ENCODE data around the gene FLOT1. TPM values are rescaled to one million over a fixed set of nuclear protein-coding genes. Genes with fewer than 3 reads are reported as not detected.
A peak's percentile ranks its signal among the peaks of the same experiment; 100 is the strongest.

Gene FLOT1
- total and polyA plus RNA-seq, 2 of the 13 experiments (the other 11 are each of a cell fraction or from before 2014, with no cell fraction given) = 82.3 to 130 TPM

- TF ChIP-seq FOXP4 (CRISPR knock-in tag; IDR thresholded peaks at IDR 0.05) (peak; percentile 47), TBX2 (CRISPR knock-in tag; IDR thresholded peaks at IDR 0.05; ENCODE audit: borderline replicate concordance) (no peak), NCOA2 (CRISPR knock-in tag; IDR thresholded peaks at IDR 0.05) (peak; percentile 48), ZNF34 (CRISPR knock-in tag; IDR thresholded peaks at IDR 0.05; ENCODE audit: borderline replicate concordance) (0 out of 2 replicates have a peak, but pooled peaks have one; percentile 38), ZBTB8A (CRISPR knock-in tag; IDR thresholded peaks at IDR 0.05; ENCODE audit: borderline replicate concordance, low read depth) (no peak), ZNF276 (CRISPR knock-in tag; IDR thresholded peaks at IDR 0.05; ENCODE audit: low read depth) (0 out of 2 replicates have a peak, but pooled peaks have one; percentile 21), SALL1 (CRISPR knock-in tag; IDR thresholded peaks at IDR 0.05) (peak; percentile 48), CEBPB (IDR thresholded peaks at IDR 0.05; ENCODE audit: borderline replicate concordance, low read depth, low read length) (no peak), MIER3 (CRISPR knock-in tag; IDR thresholded peaks at IDR 0.05; ENCODE audit: borderline replicate concordance) (0 out of 2 replicates have a peak, but pooled peaks have one; percentile 18), ZNF772 (CRISPR knock-in tag; IDR thresholded peaks at IDR 0.05) (no peak), HNF1B (CRISPR knock-in tag; IDR thresholded peaks at IDR 0.05) (peak; percentile 95), ZNF530 (CRISPR knock-in tag; IDR thresholded peaks at IDR 0.05; ENCODE audit: low read depth) (no peak), HNRNPH1 (optimal IDR thresholded peaks at IDR 0.05; ENCODE audit: low read depth, low read length) (peak; percentile 69), RXRB (CRISPR knock-in tag; IDR thresholded peaks at IDR 0.05; ENCODE audit: borderline replicate concordance) (peak; percentile 80; the same call in 1 of the 2 replicates), KAT7 (CRISPR knock-in tag; IDR thresholded peaks at IDR 0.05; ENCODE audit: borderline replicate concordance) (peak; percentile 64; the same call in 1 of the 2 replicates), PLRG1 (conservative IDR thresholded peaks at IDR 0.05) (no peak)
- TF ChIP-seq, protein P1, sequence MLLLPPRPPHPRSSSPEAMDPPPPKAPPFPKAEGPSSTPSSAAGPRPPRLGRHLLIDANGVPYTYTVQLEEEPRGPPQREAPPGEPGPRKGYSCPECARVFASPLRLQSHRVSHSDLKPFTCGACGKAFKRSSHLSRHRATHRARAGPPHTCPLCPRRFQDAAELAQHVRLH (CRISPR knock-in tag; IDR thresholded peaks at IDR 0.05; ENCODE audit: borderline replicate concordance, low read depth) = no peak; the same call in 1 of the 2 replicates
- TF ChIP-seq, protein P2, sequence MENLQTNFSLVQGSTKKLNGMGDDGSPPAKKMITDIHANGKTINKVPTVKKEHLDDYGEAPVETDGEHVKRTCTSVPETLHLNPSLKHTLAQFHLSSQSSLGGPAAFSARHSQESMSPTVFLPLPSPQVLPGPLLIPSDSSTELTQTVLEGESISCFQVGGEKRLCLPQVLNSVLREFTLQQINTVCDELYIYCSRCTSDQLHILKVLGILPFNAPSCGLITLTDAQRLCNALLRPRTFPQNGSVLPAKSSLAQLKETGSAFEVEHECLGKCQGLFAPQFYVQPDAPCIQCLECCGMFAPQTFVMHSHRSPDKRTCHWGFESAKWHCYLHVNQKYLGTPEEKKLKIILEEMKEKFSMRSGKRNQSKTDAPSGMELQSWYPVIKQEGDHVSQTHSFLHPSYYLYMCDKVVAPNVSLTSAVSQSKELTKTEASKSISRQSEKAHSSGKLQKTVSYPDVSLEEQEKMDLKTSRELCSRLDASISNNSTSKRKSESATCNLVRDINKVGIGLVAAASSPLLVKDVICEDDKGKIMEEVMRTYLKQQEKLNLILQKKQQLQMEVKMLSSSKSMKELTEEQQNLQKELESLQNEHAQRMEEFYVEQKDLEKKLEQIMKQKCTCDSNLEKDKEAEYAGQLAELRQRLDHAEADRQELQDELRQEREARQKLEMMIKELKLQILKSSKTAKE (CRISPR knock-in tag; IDR thresholded peaks at IDR 0.05; ENCODE audit: borderline replicate concordance) = 0 out of 2 replicates have a peak, but pooled peaks have one; percentile 16
These were observed 6.5 kb upstream of the FLOT1 start (continued) for GRCh38 chr6:30748851-30749540.
